SK-N-SH (cell line): ENCODE data around the gene TOX4. TPM values are rescaled to one million over a fixed set of nuclear protein-coding genes. Genes with fewer than 3 reads are reported as not detected.

ENCODE experiments used
- CTCF ChIA-PET: fragments of 300-600, 350-600 bp; formaldehyde crosslinking; extraction: SDS; loops from one replicate; lab custom pipeline; 2021; lab: Yijun Ruan, JAX
- POLR2A ChIA-PET: fragments of 350-600 bp; sonication (Branson Sonifier 250); formaldehyde crosslinking; extraction: SDS; loops from one replicate; lab custom pipeline; 2020; ENCODE audit warnings: antibody characterized with exemption, inconsistent platforms; lab: Yijun Ruan, JAX
- DNase-seq: peaks from one replicate; pipeline ENCODE4 v3.0.0; 2012
- H2AFZ ChIP-seq: fragments of 200-600 bp; sonication (generic); 2 replicates; pipeline ENCODE4 v1.8.1; 2016; ENCODE audit warnings: antibody characterized with exemption, mild to moderate bottlenecking, low read depth
- H3F3A ChIP-seq: fragments of 200-600 bp; sonication (generic); replicated peaks from 2 replicates; pipeline ENCODE3; 2016; ENCODE audit warnings: antibody characterized with exemption, mild to moderate bottlenecking; ENCODE audit not compliant: insufficient read depth
- H3K27ac ChIP-seq, 2 experiments: fragments of 200-500 bp in 1 of 2; fragments of 200-600 bp in 1 of 2; sonication (Bioruptor generic) in 1 of 2; sonication (generic), shearing (Covaris generic) in 1 of 2; 2 replicates each; pipeline versions ENCODE4 v1.5.1 to v1.6.1; 2014 to 2016; ENCODE audit warnings: low read depth in 2 of 2, inconsistent platforms in 1 of 2, low read length in 1 of 2, mild to moderate bottlenecking in 1 of 2, mixed read lengths in 1 of 2
- H3K27me3 ChIP-seq: fragments of 200-600 bp; sonication (generic), shearing (Covaris generic); 2 replicates; pipeline ENCODE4 v1.6.1; 2016; ENCODE audit warnings: mixed run types; ENCODE audit not compliant: insufficient read depth
- H3K36me3 ChIP-seq, 2 experiments: fragments of 200-500 bp in 1 of 2; fragments of 200-600 bp in 1 of 2; sonication (Bioruptor generic) in 1 of 2; sonication (generic) in 1 of 2; replicated peaks in 1 of 2; 2 replicates each; pipeline versions ENCODE3 to v1.5.1; 2014 to 2016; ENCODE audit warnings: low read length in 1 of 2, mild to moderate bottlenecking in 1 of 2; ENCODE audit not compliant: insufficient read depth in 2 of 2, control insufficient read depth in 1 of 2
- H3K4me1 ChIP-seq, 2 experiments: fragments of 200-500 bp in 1 of 2; fragments of 200-600 bp in 1 of 2; sonication (Bioruptor generic) in 1 of 2; sonication (generic), shearing (Covaris generic) in 1 of 2; 2 replicates each; pipeline versions ENCODE4 v1.5.1 to v1.6.1; 2014 to 2016; ENCODE audit warnings: low read depth in 1 of 2, low read length in 1 of 2, mixed run types in 1 of 2; ENCODE audit not compliant: insufficient read depth in 2 of 2, control insufficient read depth in 1 of 2
- H3K4me2 ChIP-seq: fragments of 200-600 bp; sonication (generic), shearing (Covaris generic); 2 replicates; pipeline ENCODE4 v1.6.1; 2017; ENCODE audit warnings: mixed run types
- H3K4me3 ChIP-seq, 2 experiments: fragments of 200-500 bp in 1 of 2; fragments of 200-600 bp in 1 of 2; sonication (Bioruptor generic) in 1 of 2; sonication (generic), shearing (Covaris generic) in 1 of 2; 2 replicates each; pipeline versions ENCODE4 v1.5.1 to v1.8.1; 2014 to 2016; ENCODE audit warnings: low read depth in 2 of 2, inconsistent platforms in 1 of 2, low read length in 1 of 2, mild to moderate bottlenecking in 1 of 2, mixed read lengths in 1 of 2, moderate library complexity in 1 of 2
- H3K79me2 ChIP-seq: fragments of 200-600 bp; sonication (generic); 2 replicates; pipeline ENCODE4 v1.8.1; 2017; ENCODE audit warnings: mild to moderate bottlenecking; ENCODE audit not compliant: insufficient read depth
- H3K9ac ChIP-seq: fragments of 200-600 bp; sonication (generic); 2 replicates; pipeline ENCODE4 v1.6.1; 2017; ENCODE audit warnings: mixed run types
- H3K9me2 ChIP-seq: fragments of 200-600 bp; sonication (generic); 2 replicates; pipeline ENCODE4 v1.6.1; 2017; ENCODE audit warnings: mixed run types
- H3K9me3 ChIP-seq: fragments of 200-600 bp; sonication (generic); 2 replicates; pipeline ENCODE4 v1.6.1; 2017; ENCODE audit warnings: mixed run types, mild to moderate bottlenecking, moderate library complexity
- H4K20me1 ChIP-seq: fragments of 200-600 bp; sonication (generic); 2 replicates; pipeline ENCODE4 v1.6.1; 2017; ENCODE audit warnings: mild to moderate bottlenecking, mixed run types; ENCODE audit not compliant: insufficient read depth
- CHD2 ChIP-seq: fragments of 150-350 bp; IDR thresholded peaks from 2 replicates; pipeline ENCODE4 v1.6.1; 2018; ENCODE audit warnings: low read length; ENCODE audit not compliant: partially characterized antibody
- CTCF ChIP-seq: fragments of 200-600 bp; sonication (generic); IDR thresholded peaks from 2 replicates; pipeline ENCODE4 v1.6.1; 2017; ENCODE audit warnings: antibody characterized with exemption, mild to moderate bottlenecking, moderate library complexity
- EP300 ChIP-seq, 2 experiments: IDR thresholded peaks; 2 replicates each; pipeline versions ENCODE4 v1.4.0 to v1.6.1; 2012; ENCODE audit warnings: borderline replicate concordance in 1 of 2, low read depth in 1 of 2, low read length in 1 of 2
- EZH2phosphoT487 ChIP-seq: fragments of 200-600 bp; sonication (generic); IDR thresholded peaks from 2 replicates; pipeline ENCODE4 v1.6.1; 2017; ENCODE audit warnings: low read depth, mixed run types, mild to moderate bottlenecking, antibody characterized with exemption, moderate library complexity, borderline replicate concordance
- FOXJ3 ChIP-seq: sonication (generic); formaldehyde crosslinking; IDR thresholded peaks from 2 replicates; pipeline ENCODE4 v1.5.1; 2020; ENCODE audit warnings: mild to moderate bottlenecking, missing genetic modification reagents
- GABPA ChIP-seq: IDR thresholded peaks from 2 replicates; pipeline ENCODE4 v1.4.0; 2012; ENCODE audit warnings: low read depth, mild to moderate bottlenecking
- GATA2 ChIP-seq: sonication (generic); formaldehyde crosslinking; IDR thresholded peaks from 2 replicates; pipeline ENCODE4 v1.5.0; 2020; ENCODE audit warnings: mild to moderate bottlenecking, missing genetic modification reagents
- JUND ChIP-seq: IDR thresholded peaks from 2 replicates; pipeline ENCODE4 v1.4.0; 2012
- MAX ChIP-seq: IDR thresholded peaks from 2 replicates; pipeline ENCODE4 v1.4.0; 2012; ENCODE audit warnings: low read depth
- MEF2A ChIP-seq: IDR thresholded peaks from 2 replicates; pipeline ENCODE4 v1.4.0; 2012; ENCODE audit warnings: low read depth, borderline replicate concordance
- NFIC ChIP-seq: IDR thresholded peaks from 2 replicates; pipeline ENCODE4 v1.4.0; 2012; ENCODE audit warnings: borderline replicate concordance
- NRF1 ChIP-seq: IDR thresholded peaks from 2 replicates; pipeline ENCODE4 v1.6.1; 2012; ENCODE audit warnings: low read depth, mild to moderate bottlenecking, low read length
- PBX3 ChIP-seq: IDR thresholded peaks from 2 replicates; pipeline ENCODE4; 2012
- RFX5 ChIP-seq: IDR thresholded peaks from 2 replicates; pipeline ENCODE4 v1.6.1; 2012; ENCODE audit warnings: mild to moderate bottlenecking, improper control_type of control experiment, low read length
- RXRA ChIP-seq: IDR thresholded peaks from 2 replicates; pipeline ENCODE4 v1.4.0; 2012; ENCODE audit warnings: low read depth, mild to moderate bottlenecking, borderline replicate concordance
- SIN3A ChIP-seq: IDR thresholded peaks from 2 replicates; pipeline ENCODE4 v1.6.1; 2012; ENCODE audit warnings: low read depth, mild to moderate bottlenecking, low read length, moderate library complexity, borderline replicate concordance
- SMC3 ChIP-seq: IDR thresholded peaks from 2 replicates; pipeline ENCODE4 v1.6.1; 2012; ENCODE audit warnings: low read depth, low read length, improper control_type of control experiment
- TCF12 ChIP-seq: IDR thresholded peaks from 2 replicates; pipeline ENCODE4 v1.4.0; 2012
- YY1 ChIP-seq: IDR thresholded peaks from 2 replicates; pipeline ENCODE4 v1.4.0; 2012; ENCODE audit warnings: low read depth, mild to moderate bottlenecking
- WGBS: methylation state at CpG from one replicate; pipeline ENCODE4 v1.1.6; 2017; ENCODE audit warnings: low lambda C conversion rate; 5-methylcytosine and 5-hydroxymethylcytosine counted together
- polyA plus RNA-seq, 3 experiments: library from polyadenylated mRNA; depleted of rRNA; stranded (reverse); fragments of >200 nt; gene quantifications; 2 replicates each; pipeline ENCODE4 v1.2.3, GENCODE V29; 2012

Gene TOX4
- polyA plus RNA-seq, 1 of the 3 experiments (the other 2 are of a cell fraction): 52.3 TPM

- TF ChIP-seq RXRA: 0 out of 2 replicates have a peak, but pooled peaks have one; percentile 38
Observed at GRCh38 chr14:21510735-21511657, 34.0 kb downstream of the TOX4 start, which contains the start of gene METTL3 (continued).

- TF ChIP-seq FOXJ3 (CRISPR knock-in tag) (no peak), CHD2 (no peak), MAX (no peak), YY1 (no peak), GATA2 (CRISPR knock-in tag) (no peak), EP300 (IDR thresholded peaks at IDR 0.05; ENCODE audit: borderline replicate concordance in 1 of 2, low read depth in 1 of 2, low read length in 1 of 2) (no peak), PBX3 (no peak), SIN3A (no peak)
- H3K27me3 ChIP-seq: no peaks in the 10 kb centered on the region
- no peak overlapping the region for H3K4me2 ChIP-seq
- ChIA-PET CTCF (interaction anchor here (0.9 to 2.4 kb wide), 3 partner anchors 16 to 488 kb away, joined by 3 to 7 read pairs (median 4); no protein-coding TSS in a partner anchor), POLR2A (no interaction called here)
- H3K9me2 ChIP-seq: no peaks in the 10 kb centered on the region
- DNase-seq: no peak
- peaks cover 6% of the 10 kb centered on the region for H3F3A ChIP-seq
- H3K36me3 ChIP-seq: no peaks in the 10 kb centered on the region
- H3K4me1 ChIP-seq: peaks cover 0 to 8% of the 10 kb centered on the region in 2 experiments; a peak in 3 of 4 replicates
- H3K27ac ChIP-seq: no peak overlapping the region
- H2AFZ ChIP-seq: no peak overlapping the region
- peaks cover 17% of the 10 kb centered on the region for H3K79me2 ChIP-seq
- H3K9me3 ChIP-seq: no peaks in the 10 kb centered on the region
- 93% methylated on average over 1 of the region's 1 CpG for WGBS
- no peak overlapping the region for H3K9ac ChIP-seq
- H4K20me1 ChIP-seq: no peaks in the 10 kb centered on the region
- no peak overlapping the region for H3K4me3 ChIP-seq
Observed at GRCh38 chr14:21514341-21514740, 37.3 kb downstream of the TOX4 start.

GRCh38 chr14:21518725-21519124, 41.7 kb downstream of the TOX4 start:
- Histone ChIP-seq H2AFZ (no peak overlapping the region), H3F3A (no peaks in the 10 kb centered on the region), H3K36me3 (no peaks in the 10 kb centered on the region), H3K4me3 (no peak overlapping the region), H3K9me3 (no peaks in the 10 kb centered on the region), H3K27ac (no peak overlapping the region), H3K4me2 (no peak overlapping the region), H3K4me1 (no peaks in the 10 kb centered on the region; a peak in 1 of 4 replicates), H3K9ac (no peak overlapping the region), H3K9me2 (no peaks in the 10 kb centered on the region), H3K79me2 (no peaks in the 10 kb centered on the region), H3K27me3 (no peaks in the 10 kb centered on the region), H4K20me1 (no peaks in the 10 kb centered on the region)
- no peak for DNase-seq
- ChIA-PET CTCF (interaction anchor here (1.8 kb wide), 1 partner anchor 20 kb away, joined by 9 read pairs; no protein-coding TSS in a partner anchor), POLR2A (no interaction called here)
- 89% methylated on average over 2 of the region's 2 CpGs for WGBS
- no peak for TF ChIP-seq MEF2A
- no peak for TF ChIP-seq RFX5
- no peak for TF ChIP-seq JUND
- no peak for TF ChIP-seq SMC3
- TF ChIP-seq CHD2: no peak
- TF ChIP-seq CTCF: no peak
- no peak for TF ChIP-seq PBX3
- no peak for TF ChIP-seq TCF12
- TF ChIP-seq EZH2phosphoT487: no peak
- no peak for TF ChIP-seq GABPA
- no peak for TF ChIP-seq NRF1
- TF ChIP-seq GATA2 (CRISPR knock-in tag): no peak
- TF ChIP-seq NFIC: no peak
